DOHH2 (cell line): ENCODE measurements around the gene TUBB2B.
"Not testable (repeated sequence)": the region's sequence is repeated elsewhere in the genome, so short reads cannot be mapped to it uniquely, and the experiment has no call there.

ENCODE experiments used
- H3F3A ChIP-seq: fragments of 200-600 bp; sonication (generic), shearing (Covaris generic); 2 replicates; pipeline ENCODE4 v1.6.0; 2016; ENCODE audit warnings: antibody characterized with exemption, mild to moderate bottlenecking; ENCODE audit not compliant: control insufficient read depth, insufficient read depth
- H3K27ac ChIP-seq: fragments of 200-600 bp; sonication (generic); 2 replicates; pipeline ENCODE4 v1.5.1; 2014; ENCODE audit warnings: low read depth, mild to moderate bottlenecking, low read length, moderate library complexity
- H3K27me3 ChIP-seq: fragments of 200-600 bp; sonication (generic); 2 replicates; pipeline ENCODE4 v1.6.1; 2014; ENCODE audit warnings: mild to moderate bottlenecking, low read length, mixed read lengths; ENCODE audit not compliant: control insufficient read depth
- H3K36me3 ChIP-seq: fragments of 200-600 bp; sonication (generic); 2 replicates; pipeline ENCODE4 v1.6.1; 2014; ENCODE audit warnings: mild to moderate bottlenecking, low read length, moderate library complexity, mixed read lengths; ENCODE audit not compliant: control insufficient read depth
- H3K4me1 ChIP-seq: fragments of 200-600 bp; sonication (generic); 2 replicates; pipeline ENCODE4 v1.6.1; 2014; ENCODE audit warnings: mild to moderate bottlenecking, low read length, mixed read lengths; ENCODE audit not compliant: control insufficient read depth
- H3K4me2 ChIP-seq: fragments of 200-600 bp; sonication (generic); 2 replicates; pipeline ENCODE4 v1.6.0; 2014; ENCODE audit warnings: mild to moderate bottlenecking, low read length, moderate library complexity
- H3K4me3 ChIP-seq: fragments of 200-600 bp; sonication (generic); 2 replicates; pipeline ENCODE4 v1.5.1; 2014; ENCODE audit warnings: mild to moderate bottlenecking, low read length, mixed read lengths
- H3K79me2 ChIP-seq: fragments of 200-600 bp; sonication (generic); 2 replicates; pipeline ENCODE4 v1.6.1; 2014; ENCODE audit warnings: mild to moderate bottlenecking, low read length, mixed read lengths; ENCODE audit not compliant: control insufficient read depth
- H3K9me2 ChIP-seq: fragments of 200-600 bp; sonication (generic); replicated peaks from 2 replicates; pipeline ENCODE4 v1.6.1; 2014; ENCODE audit warnings: mild to moderate bottlenecking, low read length, mixed read lengths; ENCODE audit not compliant: control insufficient read depth
- H3K9me3 ChIP-seq: fragments of 200-600 bp; sonication (generic); 2 replicates; pipeline ENCODE4 v1.6.1; 2014; ENCODE audit warnings: antibody characterized with exemption, low read length, mixed read lengths; ENCODE audit not compliant: control insufficient read depth, insufficient read depth
- H4K20me1 ChIP-seq: fragments of 200-600 bp; sonication (generic); 2 replicates; pipeline ENCODE4 v1.6.0; 2014; ENCODE audit warnings: low read depth, mild to moderate bottlenecking, antibody characterized with exemption, low read length, moderate library complexity; ENCODE audit not compliant: control insufficient read depth, insufficient read depth
- EZH2phosphoT487 ChIP-seq: fragments of 200-600 bp; sonication (generic); IDR thresholded peaks from 2 replicates; pipeline ENCODE4 v1.6.1; 2017; ENCODE audit warnings: borderline replicate concordance, mild to moderate bottlenecking, antibody characterized with exemption, low read length, moderate library complexity, mixed read lengths
- TF ChIP-seq, protein P1 (sequence below): fragments of 200-600 bp; sonication (generic); IDR thresholded peaks from one replicate; pipeline ENCODE4 v1.5.1; 2014; ENCODE audit warnings: antibody characterized with exemption, mild to moderate bottlenecking, low read depth, low read length; ENCODE audit not compliant: poor library complexity, severe bottlenecking

The TUBB2B gene

GRCh38 chr6:3245216-3245615, 17.8 kb upstream of the TUBB2B start:
- Histone ChIP-seq H3K4me1 (no peaks in the 10 kb centered on the region), H3K9me2 (no peaks in the 10 kb centered on the region), H3K4me3 (no peak overlapping the region), H3K79me2 (no peaks in the 10 kb centered on the region), H3K36me3 (no peaks in the 10 kb centered on the region), H4K20me1 (no peaks in the 10 kb centered on the region), H3K9me3 (no peaks in the 10 kb centered on the region), H3F3A (no peaks in the 10 kb centered on the region), H3K27me3 (peaks cover 29% of the 10 kb centered on the region), H3K27ac (no peak overlapping the region), H3K4me2 (no peak overlapping the region)
- TF ChIP-seq EZH2phosphoT487 = no peak
- TF ChIP-seq, protein P1, sequence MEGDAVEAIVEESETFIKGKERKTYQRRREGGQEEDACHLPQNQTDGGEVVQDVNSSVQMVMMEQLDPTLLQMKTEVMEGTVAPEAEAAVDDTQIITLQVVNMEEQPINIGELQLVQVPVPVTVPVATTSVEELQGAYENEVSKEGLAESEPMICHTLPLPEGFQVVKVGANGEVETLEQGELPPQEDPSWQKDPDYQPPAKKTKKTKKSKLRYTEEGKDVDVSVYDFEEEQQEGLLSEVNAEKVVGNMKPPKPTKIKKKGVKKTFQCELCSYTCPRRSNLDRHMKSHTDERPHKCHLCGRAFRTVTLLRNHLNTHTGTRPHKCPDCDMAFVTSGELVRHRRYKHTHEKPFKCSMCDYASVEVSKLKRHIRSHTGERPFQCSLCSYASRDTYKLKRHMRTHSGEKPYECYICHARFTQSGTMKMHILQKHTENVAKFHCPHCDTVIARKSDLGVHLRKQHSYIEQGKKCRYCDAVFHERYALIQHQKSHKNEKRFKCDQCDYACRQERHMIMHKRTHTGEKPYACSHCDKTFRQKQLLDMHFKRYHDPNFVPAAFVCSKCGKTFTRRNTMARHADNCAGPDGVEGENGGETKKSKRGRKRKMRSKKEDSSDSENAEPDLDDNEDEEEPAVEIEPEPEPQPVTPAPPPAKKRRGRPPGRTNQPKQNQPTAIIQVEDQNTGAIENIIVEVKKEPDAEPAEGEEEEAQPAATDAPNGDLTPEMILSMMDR = no peak

GRCh38 chr6:3244832-3245161, 17.3 kb upstream of the TUBB2B start:
- not testable (repeated sequence) for H4K20me1 ChIP-seq, H3K36me3 ChIP-seq, H3K4me2 ChIP-seq, H3F3A ChIP-seq, H3K9me3 ChIP-seq, H3K4me3 ChIP-seq, H3K27ac ChIP-seq, H3K79me2 ChIP-seq, H3K4me1 ChIP-seq, H3K9me2 ChIP-seq
- H3K27me3 ChIP-seq = peaks cover 29% of the 10 kb centered on the region

DNA sequence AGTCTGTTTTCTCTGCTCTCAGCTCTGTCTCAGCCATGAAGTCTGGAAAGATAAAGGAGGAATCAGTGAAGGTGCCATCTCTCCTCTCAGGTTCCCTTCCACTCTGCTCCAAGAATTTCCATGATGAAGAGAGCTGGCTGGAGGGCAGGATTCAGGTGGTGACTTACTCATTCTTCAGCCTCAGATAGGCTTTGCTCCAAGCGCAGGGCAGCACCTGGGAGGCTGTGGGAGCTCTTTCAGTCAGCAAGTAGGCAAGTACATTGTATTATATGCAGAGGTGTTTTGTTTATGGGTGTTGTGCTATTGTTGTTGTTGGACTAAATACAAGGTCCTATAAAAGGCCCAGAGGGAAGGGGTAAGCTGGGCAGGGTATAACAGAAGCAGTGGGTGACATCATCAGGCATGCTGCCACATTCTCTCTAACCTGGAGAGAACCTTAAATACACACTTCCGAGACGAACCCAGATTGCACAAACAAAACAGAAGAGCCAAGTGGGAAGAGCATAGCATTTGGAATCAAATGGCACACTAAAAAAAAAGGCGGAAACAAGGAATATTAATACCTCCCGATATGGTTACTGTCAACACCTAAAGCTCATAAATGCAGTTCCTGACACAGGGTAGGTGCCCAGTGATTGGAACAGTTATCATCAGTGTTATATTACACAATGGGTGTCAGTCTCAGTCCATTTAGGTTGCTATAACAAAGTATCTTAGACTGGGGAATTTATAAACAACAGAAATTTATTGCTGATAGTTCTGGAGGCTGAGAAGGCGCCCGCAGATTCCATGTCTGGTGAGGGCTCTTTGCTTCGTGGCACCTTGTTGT, 16.8 kb upstream of the TUBB2B start:
- H3F3A ChIP-seq = no peaks in the 10 kb centered on the region
- H3K36me3 ChIP-seq = no peaks in the 10 kb centered on the region
- H3K4me3 ChIP-seq = no peak overlapping the region
- H3K27me3 ChIP-seq = peaks cover 30% of the 10 kb centered on the region
- H3K9me2 ChIP-seq = no peaks in the 10 kb centered on the region
- H3K4me2 ChIP-seq = no peak overlapping the region
- H3K27ac ChIP-seq = no peak overlapping the region
- no peaks in the 10 kb centered on the region for H3K79me2 ChIP-seq
- TF ChIP-seq, protein P1 = no peak
- no peak for TF ChIP-seq EZH2phosphoT487
- no peaks in the 10 kb centered on the region for H3K9me3 ChIP-seq
- H4K20me1 ChIP-seq = no peaks in the 10 kb centered on the region
- no peaks in the 10 kb centered on the region for H3K4me1 ChIP-seq

DNA sequence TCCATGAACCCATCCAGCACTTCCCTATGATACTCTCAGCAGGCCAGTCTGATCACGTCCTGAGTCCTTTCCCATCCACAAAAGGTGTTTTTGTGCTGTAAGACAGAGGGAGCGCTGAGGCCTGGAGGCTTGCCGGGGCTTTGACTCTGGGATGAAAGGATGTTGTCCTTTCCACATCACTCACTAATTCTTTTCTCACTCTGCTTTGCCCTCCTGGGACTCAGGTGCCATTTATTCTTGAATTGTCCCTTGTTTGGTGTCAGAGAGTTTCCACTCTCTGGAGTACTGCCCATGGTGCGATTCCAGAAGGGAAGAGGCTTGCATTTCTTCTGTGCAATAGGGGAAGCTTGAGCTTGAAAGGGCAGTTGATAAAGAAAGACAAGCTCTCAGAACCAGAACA, 15.3 kb upstream of the TUBB2B start:
- no peaks in the 10 kb centered on the region for H3K79me2 ChIP-seq
- no peak overlapping the region for H3K4me2 ChIP-seq
- H3K27ac ChIP-seq = no peak overlapping the region
- H3K4me1 ChIP-seq = peaks cover 7% of the 10 kb centered on the region
- no peaks in the 10 kb centered on the region for H3F3A ChIP-seq
- peaks cover 24% of the 10 kb centered on the region for H3K27me3 ChIP-seq
- TF ChIP-seq, protein P1 = no peak
- TF ChIP-seq EZH2phosphoT487 = no peak
- H3K9me3 ChIP-seq = no peaks in the 10 kb centered on the region
- H3K36me3 ChIP-seq = no peaks in the 10 kb centered on the region
- H3K4me3 ChIP-seq = no peak overlapping the region
- no peaks in the 10 kb centered on the region for H3K9me2 ChIP-seq
- no peaks in the 10 kb centered on the region for H4K20me1 ChIP-seq

DNA sequence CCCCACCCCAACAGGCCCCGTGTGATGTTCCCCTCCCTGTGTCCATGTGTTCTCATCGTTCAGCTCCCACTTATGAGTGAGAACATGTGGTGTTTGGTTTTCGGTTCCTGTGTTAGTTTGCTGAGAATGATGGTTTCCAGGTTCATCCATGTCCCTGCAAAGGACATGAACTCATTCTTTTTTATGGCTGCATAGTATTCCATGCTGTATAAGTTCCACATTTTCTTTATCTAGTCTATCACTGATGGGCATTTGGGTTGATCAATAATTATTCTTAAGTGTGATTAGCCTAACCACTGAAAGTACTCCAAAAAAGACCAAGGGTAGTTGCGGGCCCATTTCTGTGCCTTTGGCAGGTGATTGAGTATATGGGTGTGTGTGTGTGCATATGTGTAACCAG, 14.3 kb upstream of the TUBB2B start:
- not testable (repeated sequence) for H3K27ac ChIP-seq, H3K4me2 ChIP-seq, H3F3A ChIP-seq, H4K20me1 ChIP-seq, H3K9me2 ChIP-seq, H3K4me3 ChIP-seq, H3K79me2 ChIP-seq, H3K36me3 ChIP-seq, H3K9me3 ChIP-seq
- Histone ChIP-seq H3K4me1 (peaks cover 17% of the 10 kb centered on the region), H3K27me3 (peaks cover 17% of the 10 kb centered on the region)
